Measurements from ENCODE around the gene EEPD1.

Gene EEPD1

DNA sequence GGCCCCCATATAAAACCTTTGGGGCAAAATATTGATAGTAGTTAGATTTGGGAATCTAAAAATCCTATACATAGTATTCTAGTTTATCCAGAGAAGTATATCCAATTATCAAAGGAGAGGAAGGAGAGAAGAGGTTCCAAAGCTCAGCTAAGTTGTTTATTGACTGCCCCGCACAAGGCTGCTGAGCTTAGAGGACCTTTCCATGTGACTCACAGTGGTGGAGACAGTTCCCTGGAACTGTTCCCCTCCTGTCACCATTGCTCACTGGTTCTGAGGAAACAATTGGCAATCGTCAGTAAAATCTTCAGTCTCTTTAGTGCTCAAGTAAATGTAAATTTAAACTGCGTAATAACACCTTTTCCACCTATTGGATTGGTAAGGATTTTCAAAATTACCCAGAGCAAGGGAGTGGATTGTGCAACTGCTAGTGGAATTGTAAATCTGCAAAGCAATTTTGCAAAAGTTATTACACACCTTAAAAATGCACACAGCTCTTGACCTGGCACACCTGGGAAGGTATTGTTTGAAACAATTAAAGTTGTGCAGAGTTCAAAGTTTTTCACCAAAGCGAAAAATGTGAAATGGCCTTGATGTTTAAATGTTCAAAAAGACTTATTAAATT lies 63.1 kb downstream of the EEPD1 start:
- no peak overlapping the region for H3K4me3 Mint-ChIP-seq

DNA sequence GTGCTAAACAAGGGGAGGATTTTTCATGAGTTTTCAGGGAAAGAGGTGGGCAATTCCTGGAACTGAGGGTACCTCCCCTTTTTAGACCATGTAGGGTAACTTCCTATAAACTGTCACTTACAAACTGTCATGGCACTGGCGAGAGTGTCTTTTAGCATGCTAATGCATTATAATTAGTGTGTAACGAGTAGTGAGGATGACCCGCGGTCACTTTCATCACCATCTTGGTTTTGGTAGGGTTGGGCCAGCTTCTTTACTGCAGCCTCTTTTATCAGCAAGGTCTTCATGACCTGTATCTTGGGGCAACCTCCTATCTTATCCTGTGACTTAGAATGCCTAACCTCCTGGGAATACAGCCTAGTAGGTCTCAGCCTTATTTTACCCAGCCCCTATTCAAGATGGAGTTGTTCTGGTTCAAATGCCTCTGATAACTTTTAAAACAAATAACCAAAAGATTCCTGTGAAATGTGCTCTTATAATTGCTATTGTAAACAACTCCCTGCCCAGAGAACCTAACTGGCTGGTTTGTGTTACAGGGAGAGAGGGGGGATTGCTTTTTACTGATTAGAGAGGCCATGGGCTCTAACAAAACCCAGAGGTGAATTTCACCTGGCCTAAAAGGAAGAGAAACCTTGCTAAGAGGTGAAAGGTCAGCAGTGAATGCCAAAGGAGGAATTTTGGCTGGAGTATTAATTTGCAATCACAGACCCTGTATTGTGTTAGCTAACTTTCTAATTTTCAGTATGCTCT lies 64.3 kb downstream of the EEPD1 start:
- no peaks in the 10 kb centered on the region for H3K36me3 Mint-ChIP-seq (ENCODE audit: low read depth)
- H3K4me3 Mint-ChIP-seq: no peak overlapping the region
- H3K9me3 Mint-ChIP-seq: no peaks in the 10 kb centered on the region
- DNase-seq (ENCODE audit: low spot score): no peak
- no peaks in the 10 kb centered on the region for H3K4me1 Mint-ChIP-seq (ENCODE audit: low read depth)
- no peak overlapping the region for H3K27ac Mint-ChIP-seq
- H3K27me3 Mint-ChIP-seq (ENCODE audit: low read depth): peaks cover 2% of the 10 kb centered on the region

More for the DNA sequence above, 63.1 kb downstream of the EEPD1 start:
- H3K36me3 Mint-ChIP-seq (ENCODE audit: low read depth): no peaks in the 10 kb centered on the region
- H3K9me3 Mint-ChIP-seq: no peaks in the 10 kb centered on the region
- H3K27me3 Mint-ChIP-seq (ENCODE audit: low read depth): peaks cover 2% of the 10 kb centered on the region
- H3K27ac Mint-ChIP-seq: no peak overlapping the region
- no peak for DNase-seq (ENCODE audit: low spot score)
- no peaks in the 10 kb centered on the region for H3K4me1 Mint-ChIP-seq (ENCODE audit: low read depth)

- no peaks in the 10 kb centered on the region for H3K4me1 Mint-ChIP-seq (ENCODE audit: low read depth)
- H3K9me3 Mint-ChIP-seq: no peaks in the 10 kb centered on the region
- H3K4me3 Mint-ChIP-seq: no peak overlapping the region
- DNase-seq (ENCODE audit: low spot score): no peak
- H3K36me3 Mint-ChIP-seq (ENCODE audit: low read depth): no peaks in the 10 kb centered on the region
- peaks cover 2% of the 10 kb centered on the region for H3K27me3 Mint-ChIP-seq (ENCODE audit: low read depth)
- H3K27ac Mint-ChIP-seq: no peak overlapping the region
Measured at GRCh38 chr7:36217961-36218284, 64.9 kb downstream of the EEPD1 start.

GRCh38 chr7:36219429-36219828 lies 66.4 kb downstream of the EEPD1 start:
- Mint-ChIP-seq H3K27ac (no peak overlapping the region), H3K36me3 (ENCODE audit: low read depth) (no peaks in the 10 kb centered on the region), H3K9me3 (no peaks in the 10 kb centered on the region), H3K4me1 (ENCODE audit: low read depth) (no peaks in the 10 kb centered on the region), H3K27me3 (ENCODE audit: low read depth) (peaks cover 4% of the 10 kb centered on the region), H3K4me3 (no peak overlapping the region)
- DNase-seq (ENCODE audit: low spot score): no peak

GRCh38 chr7:36223851-36224250 lies 70.8 kb downstream of the EEPD1 start:
- H3K4me3 Mint-ChIP-seq: no peak overlapping the region
- H3K36me3 Mint-ChIP-seq (ENCODE audit: low read depth): no peaks in the 10 kb centered on the region
- DNase-seq (ENCODE audit: low spot score): no peak
- H3K9me3 Mint-ChIP-seq: no peaks in the 10 kb centered on the region
- no peak overlapping the region for H3K27ac Mint-ChIP-seq
- peaks cover 8% of the 10 kb centered on the region for H3K27me3 Mint-ChIP-seq (ENCODE audit: low read depth)
- H3K4me1 Mint-ChIP-seq (ENCODE audit: low read depth): no peaks in the 10 kb centered on the region

DNA sequence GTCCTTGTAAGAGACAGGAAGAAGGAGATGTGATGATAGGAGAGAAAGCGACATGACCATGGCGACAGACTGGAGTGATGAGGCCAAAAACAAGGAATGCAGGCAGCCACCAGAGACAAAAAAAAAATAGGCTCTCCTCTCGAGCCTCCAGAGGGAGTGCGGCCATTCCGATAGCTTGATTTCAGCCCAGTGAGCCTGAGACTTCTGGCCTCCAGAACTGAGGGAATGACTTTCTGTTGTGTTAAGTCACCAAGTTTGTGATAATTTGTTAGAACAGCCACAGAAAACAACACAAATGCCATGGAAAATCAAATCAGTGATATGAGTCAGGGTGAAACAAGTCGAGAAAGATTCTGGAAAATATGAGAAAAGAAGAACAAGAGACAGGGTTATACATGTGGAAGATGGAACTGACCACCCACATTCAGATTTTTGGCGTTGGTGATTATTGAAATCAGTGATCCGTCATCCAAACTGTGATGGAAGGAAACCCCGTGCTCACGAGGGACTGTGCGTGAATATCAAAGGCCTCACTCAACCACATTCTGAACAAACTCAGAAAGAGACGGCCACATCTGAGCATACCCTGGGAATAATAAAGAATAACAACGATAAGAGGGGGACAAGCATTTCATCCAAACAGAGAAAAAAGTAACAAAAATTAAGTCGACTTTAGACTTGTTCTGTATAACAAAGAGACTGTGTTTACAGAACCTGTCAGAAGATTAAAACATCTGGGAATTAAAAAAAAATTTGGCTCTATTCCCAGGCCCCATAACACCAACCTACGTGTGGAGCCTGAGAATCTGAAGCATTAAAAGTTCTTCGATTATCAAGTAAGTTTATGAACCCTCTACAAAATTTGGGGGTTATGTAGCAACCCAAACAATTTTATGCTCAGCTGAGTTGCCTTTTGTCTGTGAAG lies 72.1 kb downstream of the EEPD1 start:
- no peaks in the 10 kb centered on the region for H3K4me1 Mint-ChIP-seq (ENCODE audit: low read depth)
- no peak overlapping the region for H3K4me3 Mint-ChIP-seq
- H3K27ac Mint-ChIP-seq: no peak overlapping the region
- no peaks in the 10 kb centered on the region for H3K9me3 Mint-ChIP-seq
- H3K27me3 Mint-ChIP-seq (ENCODE audit: low read depth): peaks cover 6% of the 10 kb centered on the region
- no peaks in the 10 kb centered on the region for H3K36me3 Mint-ChIP-seq (ENCODE audit: low read depth)
- DNase-seq (ENCODE audit: low spot score): no peak

DNA sequence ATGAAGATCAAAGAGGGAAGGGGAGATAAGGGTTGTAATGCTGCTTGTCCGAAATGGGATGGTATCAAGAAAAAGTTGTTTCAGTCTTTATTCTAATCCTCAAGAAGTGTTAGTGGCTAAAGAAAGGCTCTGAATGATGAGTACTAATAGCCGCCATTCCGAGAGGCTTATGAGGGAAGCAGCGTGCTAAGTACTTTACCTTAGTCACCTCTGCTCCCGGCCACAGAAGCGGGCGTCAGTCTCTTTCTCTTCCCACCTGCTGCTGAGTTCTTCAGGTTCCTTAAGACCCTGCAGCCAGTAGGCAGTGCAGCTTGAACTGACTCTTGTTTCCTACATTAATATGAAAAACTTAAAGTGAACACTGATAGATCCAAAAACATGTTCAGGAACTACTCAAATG lies 73.1 kb downstream of the EEPD1 start:
- Mint-ChIP-seq H3K27me3 (ENCODE audit: low read depth) (peaks cover 6% of the 10 kb centered on the region), H3K4me1 (ENCODE audit: low read depth) (no peaks in the 10 kb centered on the region), H3K4me3 (no peak overlapping the region), H3K27ac (no peak overlapping the region), H3K36me3 (ENCODE audit: low read depth) (no peaks in the 10 kb centered on the region), H3K9me3 (no peaks in the 10 kb centered on the region)
- no peak for DNase-seq (ENCODE audit: low spot score)

DNA sequence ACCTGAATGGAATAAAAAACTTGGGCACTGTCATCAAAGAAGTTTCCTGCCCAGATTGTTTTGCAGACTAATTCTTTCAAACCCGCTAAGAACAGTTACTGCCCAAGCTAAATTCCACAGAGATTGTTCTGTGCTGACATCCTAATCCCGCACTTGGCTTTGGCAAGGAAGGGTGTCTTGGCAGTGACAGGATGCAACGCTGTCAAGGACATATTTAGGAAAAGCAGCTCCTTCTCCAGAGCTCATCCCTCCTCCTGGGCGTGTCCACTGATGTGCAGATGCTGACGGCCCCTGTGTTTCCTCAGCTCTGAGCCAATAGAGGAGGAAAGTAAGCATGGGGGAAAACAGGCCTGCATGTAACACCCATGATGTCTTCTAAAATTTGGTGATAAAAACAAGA lies 74.2 kb downstream of the EEPD1 start:
- no peaks in the 10 kb centered on the region for H3K9me3 Mint-ChIP-seq
- H3K36me3 Mint-ChIP-seq (ENCODE audit: low read depth): no peaks in the 10 kb centered on the region
- no peak overlapping the region for H3K4me3 Mint-ChIP-seq
- peaks cover 6% of the 10 kb centered on the region for H3K27me3 Mint-ChIP-seq (ENCODE audit: low read depth)
- no peak for DNase-seq (ENCODE audit: low spot score)
- no peak overlapping the region for H3K27ac Mint-ChIP-seq
- no peaks in the 10 kb centered on the region for H3K4me1 Mint-ChIP-seq (ENCODE audit: low read depth)

DNA sequence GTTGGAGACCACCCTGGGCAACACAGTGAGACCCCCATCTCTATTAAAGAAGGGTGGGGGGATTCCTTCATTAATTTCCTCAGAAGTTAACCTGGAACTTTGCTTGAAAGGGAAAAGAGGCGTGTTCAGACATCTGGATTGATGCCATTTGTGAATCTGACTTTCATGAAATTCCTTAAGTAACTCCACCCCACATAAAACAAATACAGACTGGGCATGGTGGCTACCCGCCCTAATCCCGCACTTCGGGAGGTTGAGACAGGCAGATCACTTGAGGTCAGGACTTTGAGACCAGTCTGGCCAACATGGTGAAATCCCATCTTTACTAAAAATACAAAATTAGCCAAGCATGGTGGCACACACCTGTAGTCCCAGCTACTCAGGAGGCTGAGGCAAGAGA lies 75.0 kb downstream of the EEPD1 start:
- no peak overlapping the region for H3K27ac Mint-ChIP-seq
- H3K9me3 Mint-ChIP-seq: no peaks in the 10 kb centered on the region

GRCh38 chr7:36231406-36231805 lies 78.4 kb downstream of the EEPD1 start:
- Mint-ChIP-seq H3K27me3 (ENCODE audit: low read depth) (peaks cover 2% of the 10 kb centered on the region), H3K27ac (no peak overlapping the region), H3K4me3 (no peak overlapping the region), H3K4me1 (ENCODE audit: low read depth) (no peaks in the 10 kb centered on the region), H3K9me3 (no peaks in the 10 kb centered on the region), H3K36me3 (ENCODE audit: low read depth) (no peaks in the 10 kb centered on the region)
- DNase-seq (ENCODE audit: low spot score): no peak

More for the DNA sequence above, 75.0 kb downstream of the EEPD1 start:
- peaks cover 6% of the 10 kb centered on the region for H3K27me3 Mint-ChIP-seq (ENCODE audit: low read depth)
- DNase-seq (ENCODE audit: low spot score): no peak
- H3K36me3 Mint-ChIP-seq (ENCODE audit: low read depth): no peaks in the 10 kb centered on the region
- H3K4me3 Mint-ChIP-seq: no peak overlapping the region
- H3K4me1 Mint-ChIP-seq (ENCODE audit: low read depth): no peaks in the 10 kb centered on the region

DNA sequence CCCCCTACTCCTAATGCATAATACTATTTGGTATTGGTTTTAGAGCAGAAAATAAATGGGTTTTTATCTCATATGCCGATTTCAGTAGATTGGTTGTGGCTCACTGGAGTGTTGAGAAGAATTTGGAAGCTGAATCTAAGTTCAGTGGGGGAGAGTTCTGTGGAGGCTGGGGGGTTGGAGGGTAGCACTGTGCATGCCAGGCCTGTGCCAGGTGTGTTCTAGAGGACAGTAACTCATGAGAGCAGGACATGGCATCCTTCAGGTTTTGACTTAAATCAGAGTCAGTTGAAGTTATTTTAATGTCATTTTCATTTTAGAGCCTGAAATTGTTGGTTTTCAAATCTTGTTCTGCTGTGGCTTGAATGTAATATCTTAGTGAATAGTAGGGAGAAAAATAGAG lies 79.5 kb downstream of the EEPD1 start:
- no peak overlapping the region for H3K4me3 Mint-ChIP-seq
- no peaks in the 10 kb centered on the region for H3K4me1 Mint-ChIP-seq (ENCODE audit: low read depth)
- no peak for DNase-seq (ENCODE audit: low spot score)
- H3K36me3 Mint-ChIP-seq (ENCODE audit: low read depth): no peaks in the 10 kb centered on the region
- no peaks in the 10 kb centered on the region for H3K9me3 Mint-ChIP-seq
- no peak overlapping the region for H3K27ac Mint-ChIP-seq
- no peaks in the 10 kb centered on the region for H3K27me3 Mint-ChIP-seq (ENCODE audit: low read depth)

DNA sequence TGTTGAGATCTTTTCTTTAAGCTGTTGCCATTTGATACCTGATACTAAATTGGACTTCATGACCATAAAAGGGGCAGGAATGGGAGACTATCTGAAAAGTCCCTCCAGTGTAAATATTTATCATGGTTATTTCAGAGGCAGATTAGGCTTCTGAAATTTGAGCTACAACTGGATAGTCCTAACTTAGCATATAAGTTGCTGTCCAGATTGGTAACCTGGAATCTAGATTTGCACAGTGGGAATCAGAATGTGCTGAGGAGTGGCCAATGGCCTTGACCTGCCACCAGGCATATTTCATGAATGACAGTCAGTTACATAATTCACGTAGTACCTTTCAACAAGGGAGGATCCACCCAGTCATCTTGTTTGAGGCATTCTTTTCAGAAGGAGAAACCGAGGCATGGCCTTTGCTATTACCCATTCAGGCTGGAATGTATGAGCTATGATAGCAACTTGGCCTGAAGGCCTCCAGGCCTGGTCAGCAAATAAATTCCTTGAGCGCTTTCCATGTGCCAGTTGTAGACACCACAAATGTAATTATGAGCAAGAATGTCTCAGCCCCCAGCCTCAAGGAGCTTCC lies 80.0 kb downstream of the EEPD1 start:
- H3K4me3 Mint-ChIP-seq: no peak overlapping the region
- no peaks in the 10 kb centered on the region for H3K36me3 Mint-ChIP-seq (ENCODE audit: low read depth)
- no peaks in the 10 kb centered on the region for H3K9me3 Mint-ChIP-seq
- no peaks in the 10 kb centered on the region for H3K27me3 Mint-ChIP-seq (ENCODE audit: low read depth)
- H3K27ac Mint-ChIP-seq: no peak overlapping the region
- no peaks in the 10 kb centered on the region for H3K4me1 Mint-ChIP-seq (ENCODE audit: low read depth)
- DNase-seq (ENCODE audit: low spot score): no peak

DNA sequence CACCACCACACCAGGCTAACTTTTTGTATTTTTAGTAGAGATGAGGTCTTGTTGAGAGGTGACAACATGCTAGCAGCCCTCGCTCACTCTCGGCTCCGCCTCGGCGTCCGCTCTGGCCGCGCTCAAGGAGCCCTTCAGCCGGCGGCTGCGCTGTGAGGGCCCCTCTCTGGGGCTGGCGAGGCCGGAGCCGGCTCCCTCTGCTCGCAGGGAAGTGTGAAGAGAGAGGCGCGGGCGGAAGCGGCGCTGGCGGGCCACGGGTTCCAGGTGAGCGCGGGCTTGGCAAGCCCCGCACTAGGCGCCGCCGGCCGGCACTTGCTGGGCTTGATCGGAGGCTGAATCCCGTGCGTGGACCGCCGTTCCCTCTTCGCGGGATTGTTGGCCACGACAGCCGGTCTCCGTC lies 83.0 kb downstream of the EEPD1 start:
- no peaks in the 10 kb centered on the region for H3K9me3 Mint-ChIP-seq
- H3K4me3 Mint-ChIP-seq: no peak overlapping the region
- H3K27ac Mint-ChIP-seq: no peak overlapping the region
- no peaks in the 10 kb centered on the region for H3K4me1 Mint-ChIP-seq (ENCODE audit: low read depth)
- no peak for DNase-seq (ENCODE audit: low spot score)
- no peaks in the 10 kb centered on the region for H3K27me3 Mint-ChIP-seq (ENCODE audit: low read depth)
- H3K36me3 Mint-ChIP-seq (ENCODE audit: low read depth): no peaks in the 10 kb centered on the region

GRCh38 chr7:36238138-36238537 lies 85.1 kb downstream of the EEPD1 start:
- Mint-ChIP-seq H3K27me3 (ENCODE audit: low read depth) (no peaks in the 10 kb centered on the region), H3K9me3 (no peaks in the 10 kb centered on the region), H3K4me1 (ENCODE audit: low read depth) (no peaks in the 10 kb centered on the region), H3K36me3 (ENCODE audit: low read depth) (no peaks in the 10 kb centered on the region), H3K4me3 (no peak overlapping the region), H3K27ac (no peak overlapping the region)
- no peak for DNase-seq (ENCODE audit: low spot score)
